ENCODE measurements around the gene FMN1. TPM values are rescaled to one million over a fixed set of nuclear protein-coding genes. Genes with fewer than 3 reads are reported as not detected.

Gene FMN1
- polyA plus RNA-seq, 3 donors: 0.28 to 3.7 (median 0.34) TPM

DNA sequence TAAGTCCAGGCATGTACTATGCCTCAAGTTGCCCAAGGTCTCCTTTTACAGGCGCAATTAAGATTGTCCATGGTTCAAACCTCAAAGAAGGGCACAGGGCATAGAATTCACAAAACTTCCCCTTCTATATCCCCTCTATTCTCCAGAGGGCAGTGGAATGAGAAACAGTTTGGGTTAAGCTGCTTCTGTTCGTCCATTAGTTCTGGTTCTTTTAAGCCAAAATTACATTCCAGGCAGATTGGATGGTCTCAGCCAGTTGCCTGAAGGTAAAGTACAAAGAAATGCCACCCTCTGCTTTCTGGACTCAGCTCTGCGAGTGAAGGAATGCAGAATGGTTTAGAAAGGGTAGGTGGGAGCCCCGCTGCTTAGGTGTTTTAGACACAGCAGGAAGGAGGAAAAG, 276.0 kb downstream of the FMN1 start:
- H3K27ac Mint-ChIP-seq: no peak overlapping the region
- Histone ChIP-seq H3K36me3 (replicated peaks in 1 of 2; ENCODE audit: control insufficient read depth in 1 of 2, insufficient read depth in 2 of 2, low read length in 2 of 2) (no peaks in the 10 kb centered on the region), H3K9me3 (replicated peaks in 1 of 2; ENCODE audit: control insufficient read depth in 1 of 2, insufficient read depth in 1 of 2, low read length in 2 of 2) (no peaks in the 10 kb centered on the region), H3K9ac (ENCODE audit: insufficient read depth, low read length, poor library complexity, severe bottlenecking) (no peak overlapping the region), H3K4me2 (replicated peaks; ENCODE audit: extremely low read depth, low read length, poor library complexity, severe bottlenecking) (no peak overlapping the region), H3K27me3 (ENCODE audit: control insufficient read depth in 2 of 2, insufficient read depth in 2 of 2, low read length in 2 of 2) (no peaks in the 10 kb centered on the region), H3K79me2 (ENCODE audit: insufficient read depth, low read length) (no peaks in the 10 kb centered on the region), H3K4me1 (ENCODE audit: control insufficient read depth in 1 of 2, insufficient read depth in 2 of 2, low read length in 2 of 2) (peaks cover 3 to 4% of the 10 kb centered on the region in 2 donors), H2AFZ (ENCODE audit: insufficient read depth, low read depth, low read length, poor library complexity, severe bottlenecking) (no peak overlapping the region), H3K4me3 (replicated peaks in 1 of 3; ENCODE audit: low read depth in 2 of 3, low read length in 3 of 3) (no peak overlapping the region), H4K20me1 (ENCODE audit: insufficient read depth, low read length) (no peaks in the 10 kb centered on the region), H3K27ac (ENCODE audit: low read depth in 1 of 2, low read length in 2 of 2) (no peak overlapping the region)
- H3K4me1 Mint-ChIP-seq: peaks cover 2% of the 10 kb centered on the region
- peaks cover 3 to 11% of the 10 kb centered on the region in 2 donors for H3K36me3 Mint-ChIP-seq
- TF ChIP-seq, protein P1, sequence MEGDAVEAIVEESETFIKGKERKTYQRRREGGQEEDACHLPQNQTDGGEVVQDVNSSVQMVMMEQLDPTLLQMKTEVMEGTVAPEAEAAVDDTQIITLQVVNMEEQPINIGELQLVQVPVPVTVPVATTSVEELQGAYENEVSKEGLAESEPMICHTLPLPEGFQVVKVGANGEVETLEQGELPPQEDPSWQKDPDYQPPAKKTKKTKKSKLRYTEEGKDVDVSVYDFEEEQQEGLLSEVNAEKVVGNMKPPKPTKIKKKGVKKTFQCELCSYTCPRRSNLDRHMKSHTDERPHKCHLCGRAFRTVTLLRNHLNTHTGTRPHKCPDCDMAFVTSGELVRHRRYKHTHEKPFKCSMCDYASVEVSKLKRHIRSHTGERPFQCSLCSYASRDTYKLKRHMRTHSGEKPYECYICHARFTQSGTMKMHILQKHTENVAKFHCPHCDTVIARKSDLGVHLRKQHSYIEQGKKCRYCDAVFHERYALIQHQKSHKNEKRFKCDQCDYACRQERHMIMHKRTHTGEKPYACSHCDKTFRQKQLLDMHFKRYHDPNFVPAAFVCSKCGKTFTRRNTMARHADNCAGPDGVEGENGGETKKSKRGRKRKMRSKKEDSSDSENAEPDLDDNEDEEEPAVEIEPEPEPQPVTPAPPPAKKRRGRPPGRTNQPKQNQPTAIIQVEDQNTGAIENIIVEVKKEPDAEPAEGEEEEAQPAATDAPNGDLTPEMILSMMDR (IDR thresholded peaks at IDR 0.05): no peak
- DNase-seq: no peak
- peak overlapping the region in 1 of 2 donors; percentile 16 for H3K4me3 Mint-ChIP-seq
- intact Hi-C loops (cut with micrococcal nuclease): no loop called here
- 57% methylated on average over 1 of the region's 4 CpGs for WGBS (ENCODE audit: insufficient coverage)
- H3K27me3 Mint-ChIP-seq (ENCODE audit: low read depth in 3 of 3): peaks cover 0 to 8% (median 3%) of the 10 kb centered on the region in 3 donors
- H3K9me3 Mint-ChIP-seq: no peaks in the 10 kb centered on the region

- Mint-ChIP-seq H3K36me3 (peaks cover 2 to 3% of the 10 kb centered on the region in 2 donors), H3K9me3 (peaks cover 0 to 3% (median 0%) of the 10 kb centered on the region in 7 donors), H3K4me3 (no peak overlapping the region), H3K4me1 (peaks cover 37% of the 10 kb centered on the region), H3K27me3 (ENCODE audit: low read depth in 3 of 3) (peaks cover 0 to 3% (median 0%) of the 10 kb centered on the region in 3 donors), H3K27ac (no peak overlapping the region)
- Histone ChIP-seq H3K4me1 (ENCODE audit: control insufficient read depth in 1 of 2, insufficient read depth in 2 of 2, low read length in 2 of 2) (peaks cover 34 to 36% of the 10 kb centered on the region in 2 donors), H3K79me2 (ENCODE audit: insufficient read depth, low read length) (no peaks in the 10 kb centered on the region), H2AFZ (ENCODE audit: insufficient read depth, low read depth, low read length, poor library complexity, severe bottlenecking) (no peak overlapping the region), H3K9ac (ENCODE audit: insufficient read depth, low read length, poor library complexity, severe bottlenecking) (no peak overlapping the region), H3K27ac (ENCODE audit: low read depth in 1 of 2, low read length in 2 of 2) (no peak overlapping the region), H3K4me3 (replicated peaks in 1 of 3; ENCODE audit: low read depth in 2 of 3, low read length in 3 of 3) (no peak overlapping the region), H3K9me3 (replicated peaks in 1 of 2; ENCODE audit: control insufficient read depth in 1 of 2, insufficient read depth in 1 of 2, low read length in 2 of 2) (no peaks in the 10 kb centered on the region), H3K27me3 (ENCODE audit: control insufficient read depth in 2 of 2, insufficient read depth in 2 of 2, low read length in 2 of 2) (no peaks in the 10 kb centered on the region), H4K20me1 (ENCODE audit: insufficient read depth, low read length) (no peaks in the 10 kb centered on the region), H3K36me3 (replicated peaks in 1 of 2; ENCODE audit: control insufficient read depth in 1 of 2, insufficient read depth in 2 of 2, low read length in 2 of 2) (no peaks in the 10 kb centered on the region), H3K4me2 (replicated peaks; ENCODE audit: extremely low read depth, low read length, poor library complexity, severe bottlenecking) (no peak overlapping the region)
- TF ChIP-seq, protein P1 (IDR thresholded peaks at IDR 0.05): no peak
- no peak for DNase-seq
- intact Hi-C loops (cut with micrococcal nuclease): no loop called here
- no CpG with 5 or more reads among the region's 3 CpGs for WGBS (ENCODE audit: insufficient coverage)
These were observed 283.7 kb downstream of the FMN1 start for GRCh38 chr15:32910839-32911238.
